ENCODE measurements around the gene MAP3K13.

GRCh38 chr3:185401319-185401955 is 38.5 kb downstream of the MAP3K13 start:
- TF ChIP-seq, protein P1, sequence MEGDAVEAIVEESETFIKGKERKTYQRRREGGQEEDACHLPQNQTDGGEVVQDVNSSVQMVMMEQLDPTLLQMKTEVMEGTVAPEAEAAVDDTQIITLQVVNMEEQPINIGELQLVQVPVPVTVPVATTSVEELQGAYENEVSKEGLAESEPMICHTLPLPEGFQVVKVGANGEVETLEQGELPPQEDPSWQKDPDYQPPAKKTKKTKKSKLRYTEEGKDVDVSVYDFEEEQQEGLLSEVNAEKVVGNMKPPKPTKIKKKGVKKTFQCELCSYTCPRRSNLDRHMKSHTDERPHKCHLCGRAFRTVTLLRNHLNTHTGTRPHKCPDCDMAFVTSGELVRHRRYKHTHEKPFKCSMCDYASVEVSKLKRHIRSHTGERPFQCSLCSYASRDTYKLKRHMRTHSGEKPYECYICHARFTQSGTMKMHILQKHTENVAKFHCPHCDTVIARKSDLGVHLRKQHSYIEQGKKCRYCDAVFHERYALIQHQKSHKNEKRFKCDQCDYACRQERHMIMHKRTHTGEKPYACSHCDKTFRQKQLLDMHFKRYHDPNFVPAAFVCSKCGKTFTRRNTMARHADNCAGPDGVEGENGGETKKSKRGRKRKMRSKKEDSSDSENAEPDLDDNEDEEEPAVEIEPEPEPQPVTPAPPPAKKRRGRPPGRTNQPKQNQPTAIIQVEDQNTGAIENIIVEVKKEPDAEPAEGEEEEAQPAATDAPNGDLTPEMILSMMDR (IDR thresholded peaks at IDR 0.05; ENCODE audit: low read depth, low read length) = no peak
- TF ChIP-seq EZH2phosphoT487 (IDR thresholded peaks at IDR 0.05; ENCODE audit: low read depth) = no peak
